ENCODE measurements around the gene PLA2G6.
"Not testable (repeated sequence)": the region's sequence is repeated elsewhere in the genome, so short reads cannot be mapped to it uniquely, and the experiment has no call there.

Gene PLA2G6

DNA sequence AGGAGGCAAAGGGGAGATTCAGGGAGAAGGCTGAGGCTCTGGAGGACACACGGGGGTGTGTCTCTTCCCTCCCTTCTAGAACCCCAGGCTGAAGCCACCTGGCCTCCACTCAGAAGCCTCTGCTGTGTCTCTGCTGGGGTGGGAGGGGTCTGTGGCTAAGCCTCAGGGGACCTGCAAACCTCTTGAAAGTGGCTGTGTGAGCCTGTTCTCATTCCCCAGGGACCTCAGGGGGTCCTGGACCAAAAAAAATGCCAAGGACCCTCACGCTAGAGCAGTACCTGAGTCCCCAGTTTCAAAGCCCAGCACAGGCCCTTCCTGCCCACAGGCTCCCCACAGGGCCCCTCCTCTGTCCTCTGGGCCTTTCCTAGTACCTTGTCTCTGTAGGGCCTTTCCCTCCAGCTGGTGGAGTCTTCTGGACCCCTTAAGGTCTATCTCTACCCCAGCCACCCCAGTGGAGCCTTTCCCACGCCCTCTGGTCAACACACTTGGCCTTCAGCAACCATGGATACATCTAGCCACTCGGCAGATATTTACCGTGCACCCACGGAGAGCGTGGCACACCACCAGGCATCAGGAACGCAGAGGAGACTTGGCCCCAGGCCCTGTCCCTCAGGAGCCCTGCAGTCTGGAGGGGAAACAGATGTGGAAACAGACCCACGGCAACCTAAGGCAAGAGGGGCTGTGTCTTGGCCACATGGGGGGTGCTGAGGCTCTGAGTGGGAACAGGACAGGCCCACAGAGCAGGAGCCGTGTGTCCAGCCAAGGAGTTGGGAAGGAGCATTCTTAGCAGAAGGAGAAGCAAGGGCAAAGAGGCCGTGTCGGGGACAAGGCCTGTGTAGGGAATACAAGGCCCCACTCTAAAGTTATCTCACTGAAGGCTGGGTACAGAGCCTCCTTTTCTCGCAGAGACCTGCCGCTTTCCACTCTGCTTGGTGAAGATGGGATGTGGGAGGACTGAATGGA lies 18.5 kb downstream of the PLA2G6 start:
- no peak for DNase-seq

DNA sequence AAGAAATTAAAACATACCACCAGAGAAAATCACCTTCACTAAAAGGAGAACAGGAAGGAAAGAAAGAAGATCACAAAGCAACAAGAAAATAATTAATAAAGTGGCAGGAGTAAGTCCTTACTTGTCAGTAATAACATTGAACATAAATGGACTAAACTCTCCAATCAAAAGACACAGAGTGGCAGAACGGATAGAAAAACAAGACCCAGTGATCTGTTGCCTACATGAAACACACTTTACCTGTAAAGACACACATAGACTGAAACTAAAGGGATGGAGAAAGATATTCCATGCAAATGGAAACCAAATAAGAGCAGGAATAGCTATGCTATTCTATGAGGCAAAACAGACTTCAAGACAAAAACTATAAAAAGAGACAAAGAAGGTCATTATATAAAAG lies 25.9 kb downstream of the PLA2G6 start:
- DNase-seq, result no peak

DNA sequence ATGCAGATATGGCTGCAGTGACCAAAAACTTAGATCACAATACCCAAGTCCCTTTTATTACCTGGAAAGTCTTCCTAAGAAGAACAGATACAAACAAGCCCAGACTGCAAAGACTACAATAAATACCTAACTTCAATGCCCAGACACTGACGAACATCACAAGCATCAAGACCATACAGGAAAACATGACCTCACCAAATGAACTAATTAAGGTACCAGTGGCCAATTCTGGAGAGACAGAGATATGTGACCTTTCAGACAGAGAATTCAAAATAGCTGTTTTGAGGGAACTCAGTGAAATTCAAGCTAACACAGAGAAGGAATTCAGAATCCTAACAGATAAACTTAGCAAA lies 27.1 kb downstream of the PLA2G6 start:
- DNase-seq, result not testable (repeated sequence)

DNA sequence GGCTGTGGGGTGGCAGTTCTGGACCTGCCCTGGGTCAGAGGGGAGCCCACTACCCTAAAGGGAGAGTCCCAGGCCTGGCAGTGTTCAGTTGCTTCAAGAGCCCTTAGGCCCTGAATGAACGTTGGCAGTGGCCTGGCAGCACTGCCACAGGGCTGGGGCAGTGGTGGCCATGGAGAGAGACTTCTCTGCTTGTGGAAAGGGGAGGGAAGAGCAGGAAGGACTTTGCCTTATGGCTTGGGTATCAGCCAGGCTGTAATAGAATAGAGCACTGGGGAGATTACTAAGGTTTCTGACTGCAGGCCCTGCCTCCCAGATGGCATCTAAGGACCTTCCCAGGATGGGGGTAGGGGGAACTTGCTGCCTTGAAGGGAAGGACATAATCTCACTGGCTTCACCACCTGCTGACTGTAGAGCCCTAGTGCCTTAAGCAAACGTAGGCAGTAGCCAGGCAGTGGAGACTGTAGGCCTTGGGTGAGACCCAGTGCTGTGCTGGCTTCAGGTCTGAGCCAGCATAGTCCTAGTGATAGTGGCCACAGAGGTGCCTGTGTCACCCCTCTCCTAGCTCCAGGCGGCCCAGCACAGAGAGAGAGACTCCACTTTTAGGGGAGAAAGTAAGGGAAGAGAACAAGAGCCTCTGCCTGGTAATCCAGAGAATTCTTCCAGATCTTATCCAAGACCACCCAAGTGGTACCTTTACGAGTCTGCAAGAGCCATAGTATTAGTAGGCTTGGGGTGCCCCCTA lies 27.6 kb downstream of the PLA2G6 start:
- DNase-seq, result no peak

DNA sequence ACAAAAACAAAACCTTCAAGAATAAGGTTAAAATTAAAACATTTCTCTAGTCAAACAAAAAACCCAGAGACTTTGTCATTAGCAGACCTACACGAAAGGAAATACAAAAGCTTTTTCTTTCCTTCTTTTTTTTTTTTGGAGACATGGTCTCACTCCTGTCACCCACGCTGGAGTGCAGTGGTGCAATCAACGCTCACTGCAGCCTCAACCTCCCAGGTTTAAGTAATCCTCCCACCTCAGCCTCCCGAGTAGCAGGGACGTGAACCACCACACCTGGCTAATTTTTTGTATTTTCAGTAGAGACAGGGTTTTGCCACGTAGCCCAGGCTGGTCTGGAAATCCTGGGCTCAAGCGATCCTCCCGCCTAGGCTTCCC lies 30.5 kb downstream of the PLA2G6 start:
- no peak for DNase-seq

DNA sequence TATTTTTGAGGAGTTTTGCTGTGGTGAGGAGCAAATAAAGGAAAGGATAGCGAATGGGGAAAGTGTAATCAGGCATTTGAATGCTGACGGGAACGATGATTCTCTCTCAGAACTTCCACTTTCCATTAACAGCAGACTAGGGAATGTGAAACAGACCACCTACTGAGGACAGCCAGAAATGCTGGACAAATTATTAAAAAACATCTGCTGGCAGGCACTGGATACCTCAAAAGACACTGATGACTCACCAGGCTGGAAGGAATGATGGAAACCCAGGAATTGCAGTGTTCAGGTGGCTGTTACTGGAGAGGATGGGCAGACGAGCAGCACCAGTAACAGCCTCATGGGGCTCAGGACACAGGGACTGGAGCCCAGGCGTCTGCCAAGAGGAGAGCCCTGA lies 33.4 kb downstream of the PLA2G6 start:
- no peak for DNase-seq

DNA sequence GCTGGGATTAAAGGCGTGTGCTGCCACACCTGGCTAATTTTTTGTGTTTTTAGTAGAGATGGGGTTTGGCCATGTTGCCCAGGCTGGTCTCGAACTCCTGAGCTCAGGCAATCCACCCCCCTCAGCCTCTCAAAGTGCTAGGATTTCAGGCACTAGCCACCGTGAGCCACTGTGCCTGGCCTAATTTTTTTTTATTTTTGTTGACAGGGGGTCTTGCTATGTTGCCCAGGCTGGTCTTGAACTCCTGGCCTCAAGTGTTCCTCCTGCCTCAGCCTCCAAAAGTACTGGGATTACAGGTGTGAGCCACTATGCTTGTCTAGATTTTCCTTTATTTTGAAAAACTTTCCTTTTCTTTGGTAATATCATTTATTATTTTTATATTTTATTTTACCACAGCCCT lies 35.5 kb downstream of the PLA2G6 start:
- not testable (repeated sequence) for DNase-seq

DNA sequence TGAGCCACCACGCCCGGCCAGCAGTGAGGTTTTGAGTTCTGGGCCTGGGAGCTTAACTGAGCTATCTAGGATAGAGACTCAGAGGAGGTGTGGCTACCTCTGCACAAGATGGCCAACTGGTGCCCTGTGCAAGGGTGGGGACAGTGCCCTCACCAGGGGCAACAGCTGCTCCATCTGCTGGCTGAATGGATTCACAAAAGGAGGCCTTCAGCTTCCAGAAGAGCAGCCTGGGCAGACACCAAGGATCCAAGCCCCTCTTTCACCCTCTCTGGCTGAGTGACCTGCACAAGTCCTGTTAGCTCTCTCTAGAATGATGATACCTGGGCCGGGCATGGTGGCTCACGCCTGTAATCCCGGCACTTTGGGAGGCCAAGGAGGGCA lies 37.6 kb downstream of the PLA2G6 start:
- no peak for DNase-seq

DNA sequence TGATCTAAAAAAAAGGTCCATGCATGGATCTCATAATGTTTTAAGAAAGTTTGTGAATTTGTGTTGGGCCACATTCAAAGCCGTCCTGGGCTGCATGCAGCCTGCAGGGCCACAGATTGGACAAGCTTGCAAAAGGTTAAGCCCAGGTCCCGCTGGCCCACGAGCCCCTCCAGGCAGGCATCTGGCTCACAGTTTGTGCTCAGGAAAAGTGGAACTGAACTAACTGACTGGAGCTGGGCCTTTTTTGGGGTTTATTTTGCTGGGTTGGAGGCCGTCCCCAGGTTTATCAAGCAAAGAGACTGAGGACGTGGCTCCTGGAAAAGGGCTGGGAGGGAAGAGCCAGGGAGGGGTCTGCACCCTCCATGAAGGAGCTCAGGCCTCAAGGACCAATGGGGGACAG lies 39.0 kb downstream of the PLA2G6 start:
- no peak for DNase-seq

DNA sequence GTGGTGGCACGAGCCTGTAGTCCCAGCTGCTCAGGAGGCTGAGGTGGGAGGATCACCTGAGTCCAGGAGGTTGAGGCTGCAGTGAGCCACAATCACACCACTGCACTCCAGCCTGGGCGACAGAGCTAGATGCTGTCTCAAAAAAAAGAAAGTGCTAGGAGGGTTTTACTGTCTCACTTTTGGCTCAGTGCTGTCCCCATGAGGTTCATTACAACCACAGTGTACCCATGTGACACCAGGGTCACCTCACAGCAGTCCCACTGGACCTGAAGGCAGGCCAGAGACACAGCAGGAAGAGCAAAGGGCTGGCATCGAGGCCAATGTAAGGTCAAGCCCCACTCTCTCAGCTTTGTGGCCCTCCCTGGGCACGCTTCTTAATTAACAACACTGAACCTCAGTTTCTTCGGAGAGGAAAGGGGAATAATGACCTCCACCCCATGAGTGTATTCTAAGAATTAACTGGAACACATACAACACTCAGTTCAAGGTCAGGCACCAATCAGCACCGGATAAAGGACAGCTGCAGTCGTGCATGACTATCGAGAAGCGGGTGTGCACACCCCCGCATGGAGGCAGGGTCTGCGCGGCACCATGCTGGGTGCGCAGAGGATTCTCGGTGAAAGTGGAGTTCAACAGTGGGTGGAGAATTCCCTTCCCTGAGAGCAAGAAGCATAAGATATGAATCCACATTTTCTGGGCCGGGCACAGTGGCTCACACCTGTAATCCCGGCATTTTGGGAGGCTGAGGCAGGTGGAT lies 40.2 kb downstream of the PLA2G6 start:
- no peak for DNase-seq

DNA sequence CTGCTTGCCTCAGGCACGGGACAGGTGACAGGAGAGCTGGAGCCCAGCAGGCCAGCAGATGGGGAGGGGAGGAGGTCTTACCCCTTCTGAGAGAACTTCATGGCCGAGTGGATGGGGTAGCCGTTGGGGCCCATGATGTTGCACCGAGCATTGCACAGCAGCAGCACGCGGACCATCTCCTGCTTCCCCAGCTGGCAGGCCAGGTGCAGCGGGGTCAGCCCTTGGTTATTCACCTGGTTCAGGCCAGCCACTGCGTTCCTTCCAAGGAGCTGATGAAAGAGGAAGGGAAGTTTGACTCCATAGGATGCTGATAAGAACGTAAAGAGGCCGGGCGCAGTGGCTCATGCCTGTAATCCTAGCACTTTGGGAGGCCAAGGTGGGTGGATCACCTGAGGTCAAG lies 41.7 kb downstream of the PLA2G6 start:
- DNase-seq, result no peak

DNA sequence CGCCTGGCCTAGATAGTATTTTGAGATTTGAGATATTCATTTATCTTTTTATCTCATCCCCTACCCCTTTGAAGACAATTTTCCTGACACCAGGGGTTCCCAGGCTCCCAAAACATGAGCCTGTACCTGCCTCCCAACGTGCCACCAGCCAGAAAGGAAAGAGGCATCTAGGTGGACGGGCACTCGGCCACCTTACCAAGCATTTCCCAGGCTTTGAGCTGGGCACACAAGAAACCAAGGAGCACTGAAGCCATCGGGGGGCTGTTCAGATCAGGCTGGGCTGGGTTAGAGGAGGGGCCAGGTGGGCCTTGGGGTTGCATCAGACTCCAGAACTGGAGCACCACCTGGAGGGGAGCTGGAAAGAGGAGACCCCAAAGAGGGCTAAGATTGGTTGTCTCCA lies 42.7 kb downstream of the PLA2G6 start:
- no peak for DNase-seq

DNA sequence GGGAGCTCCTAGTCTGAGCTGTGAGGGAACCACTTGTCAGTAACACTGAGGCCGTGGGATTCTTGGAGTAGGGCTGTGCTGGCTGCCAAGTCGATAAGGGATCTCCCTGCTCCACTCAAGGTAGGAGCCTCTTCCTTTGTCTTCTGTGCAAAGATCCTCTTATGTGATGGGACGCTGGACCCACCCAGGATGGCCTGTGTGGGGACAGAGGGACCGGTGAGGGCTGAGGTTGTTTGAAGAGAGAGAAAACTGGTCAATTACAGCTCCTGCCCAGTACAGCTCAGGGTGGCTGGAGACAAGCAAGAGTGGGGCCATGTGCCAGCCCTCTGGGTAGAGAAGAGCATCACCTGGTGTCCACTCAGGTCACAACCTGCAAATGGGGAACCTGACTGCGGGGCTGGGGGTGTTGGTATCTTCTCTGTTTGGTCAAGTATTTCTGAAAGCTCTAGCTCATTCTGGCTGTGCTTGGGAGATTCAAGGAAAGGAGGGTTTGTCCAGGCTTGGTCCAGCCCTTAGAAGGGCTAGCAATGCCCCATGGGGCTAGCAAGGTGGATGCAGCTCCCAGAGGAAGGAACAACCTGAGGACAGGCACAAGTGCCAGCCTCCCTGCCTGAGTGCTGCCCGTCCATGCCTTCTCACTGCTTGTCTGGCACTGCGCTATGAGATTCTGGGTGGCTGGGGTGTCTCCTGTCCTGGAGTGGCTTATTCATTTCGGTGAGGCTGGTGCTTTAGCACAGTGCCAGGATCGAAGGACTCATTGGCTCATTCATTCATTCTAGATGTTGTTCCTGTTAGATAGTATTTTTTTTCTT lies 43.5 kb downstream of the PLA2G6 start:
- DNase-seq, result no peak

DNA sequence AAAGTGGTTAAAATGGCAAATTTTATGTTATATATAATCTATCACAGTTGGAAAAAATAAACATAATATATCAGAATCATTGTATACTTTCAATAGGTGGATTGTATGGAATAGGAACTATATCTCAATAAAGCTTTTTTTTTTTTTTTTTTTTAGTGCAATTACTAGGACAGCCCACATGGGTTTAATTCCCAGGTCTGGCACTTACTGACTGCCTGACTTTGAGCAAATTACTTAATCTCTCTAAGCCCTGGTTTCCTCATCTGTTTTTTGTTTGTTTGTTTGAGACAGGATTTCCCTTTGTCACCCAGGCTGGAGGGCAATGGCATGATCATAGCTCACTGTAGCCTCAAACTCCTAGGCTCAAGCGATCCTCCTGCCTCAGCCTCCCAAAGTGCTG lies 45.0 kb downstream of the PLA2G6 start:
- no peak for DNase-seq

DNA sequence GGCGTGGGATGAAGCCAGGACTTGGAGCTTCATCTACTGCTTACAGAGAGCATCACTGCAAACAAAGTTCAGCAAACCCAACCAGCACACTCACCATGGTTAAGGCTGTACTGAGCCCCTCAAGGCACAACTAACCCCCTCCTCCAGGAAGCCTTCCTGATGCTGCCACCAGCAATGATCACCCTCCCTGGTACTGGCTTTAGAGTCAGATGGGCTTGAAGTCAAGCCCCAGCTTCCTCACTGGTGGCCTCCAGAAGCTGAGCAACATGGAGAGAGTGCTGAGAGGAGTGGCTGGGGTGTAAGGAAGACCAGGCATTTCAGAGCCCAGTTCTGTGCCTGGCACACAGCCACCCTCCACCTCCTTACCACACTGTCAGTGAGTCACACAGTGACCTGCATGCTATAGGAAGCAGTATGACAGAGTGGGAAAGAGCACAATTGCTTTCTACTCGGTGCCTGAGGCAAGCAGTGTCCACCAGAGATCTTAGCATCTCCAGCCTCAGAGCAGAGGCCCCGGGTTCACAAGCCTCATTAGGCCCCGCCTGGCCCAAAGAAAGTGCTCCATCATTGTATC lies 46.4 kb downstream of the PLA2G6 start:
- DNase-seq, result no peak

DNA sequence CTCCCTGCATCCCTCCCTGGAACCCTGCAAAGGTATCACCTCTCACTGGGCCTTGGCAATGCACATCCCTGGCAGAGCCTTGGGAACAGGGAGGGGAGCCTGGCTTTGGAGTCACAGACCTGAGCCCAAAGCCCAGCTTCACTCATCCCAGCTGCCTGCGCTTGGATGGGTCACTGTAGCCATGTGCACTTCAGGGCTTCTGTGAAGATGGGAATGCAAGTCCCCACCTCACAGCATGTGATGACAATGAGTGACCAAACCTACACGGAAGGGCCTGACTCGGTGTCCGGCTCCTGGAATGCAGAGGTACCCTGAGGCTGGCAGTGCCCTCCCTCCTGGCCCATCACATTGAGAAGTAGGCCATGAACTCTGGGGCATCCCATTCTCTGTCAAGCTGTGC lies 48.3 kb downstream of the PLA2G6 start:
- no peak for DNase-seq

DNA sequence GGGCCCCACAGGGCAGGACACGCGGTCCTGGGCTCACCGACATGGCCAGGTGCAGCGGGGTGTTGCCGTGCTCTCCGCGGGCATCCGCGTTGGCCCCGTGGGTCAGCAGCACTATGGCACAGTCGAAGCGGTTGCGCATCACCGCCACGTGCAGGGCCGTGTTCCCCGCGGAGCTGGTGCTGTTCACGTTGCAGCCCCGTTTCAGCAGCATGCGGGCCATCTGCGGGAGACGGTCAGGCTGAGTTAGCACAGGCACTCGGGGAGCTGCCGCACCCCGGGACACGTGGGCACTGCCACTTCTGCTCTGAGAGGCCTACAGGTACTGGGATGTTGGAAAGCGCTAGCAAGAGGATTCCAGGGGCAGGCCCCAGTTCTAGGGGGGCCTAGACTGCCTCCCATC lies 48.8 kb downstream of the PLA2G6 start:
- DNase-seq, result no peak

DNA sequence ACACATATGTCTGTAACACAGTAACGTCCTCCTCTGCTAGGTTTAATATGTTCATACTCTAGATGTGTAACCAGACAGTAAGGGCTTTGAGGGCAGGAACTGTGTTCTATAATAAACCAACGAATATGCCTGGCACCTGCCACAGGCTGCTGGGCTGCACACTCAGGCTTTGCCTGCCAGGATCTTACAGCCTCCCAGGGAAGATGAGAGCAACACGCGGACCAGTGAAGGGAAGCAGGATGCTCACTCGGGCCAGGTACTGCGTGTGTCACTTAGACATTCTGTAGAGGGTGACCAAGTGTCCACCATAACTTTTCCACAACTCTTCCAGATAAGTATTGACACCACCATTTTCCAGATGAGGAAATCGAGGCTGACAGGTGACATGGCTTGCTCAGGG lies 49.5 kb downstream of the PLA2G6 start:
- no peak for DNase-seq

DNA sequence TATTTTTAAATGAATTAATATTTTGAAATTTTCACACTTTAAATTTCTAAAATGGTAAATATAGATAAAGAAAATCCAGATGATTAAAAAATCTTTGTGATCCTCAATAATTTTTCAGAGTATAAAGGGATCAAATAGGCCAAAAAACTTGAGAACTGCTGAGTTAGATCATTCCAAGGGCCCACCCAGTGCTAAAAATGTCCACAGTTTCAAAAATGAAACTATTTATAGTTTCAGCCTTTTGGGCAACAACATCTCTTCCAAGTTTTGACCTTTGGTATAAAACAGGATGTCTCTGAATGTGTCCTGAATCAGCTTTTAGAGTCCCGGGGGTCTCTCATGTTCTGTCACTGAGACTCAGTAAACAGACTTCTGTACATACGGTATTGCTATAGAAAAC lies 50.2 kb downstream of the PLA2G6 start:
- DNase-seq, result no peak

DNA sequence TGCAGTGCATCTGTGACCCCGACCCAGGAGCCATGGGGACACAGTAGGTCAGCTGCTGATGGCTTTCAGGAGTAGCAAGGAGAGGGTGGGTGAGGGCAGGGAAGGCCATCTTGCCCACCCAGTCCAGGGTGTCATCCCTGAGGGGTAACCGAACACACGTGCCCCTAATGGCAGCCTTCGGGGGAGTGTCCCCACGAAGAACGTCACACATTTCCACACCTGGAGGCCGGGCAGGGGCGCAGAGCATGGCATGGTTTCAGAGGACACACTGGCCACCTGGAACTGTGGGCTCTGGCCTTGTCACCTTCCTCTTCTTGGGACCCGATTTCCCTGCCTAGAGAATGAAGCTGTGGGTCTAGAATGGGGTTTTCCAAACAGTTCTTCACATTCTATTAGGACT lies 51.8 kb downstream of the PLA2G6 start:
- no peak for DNase-seq

DNA sequence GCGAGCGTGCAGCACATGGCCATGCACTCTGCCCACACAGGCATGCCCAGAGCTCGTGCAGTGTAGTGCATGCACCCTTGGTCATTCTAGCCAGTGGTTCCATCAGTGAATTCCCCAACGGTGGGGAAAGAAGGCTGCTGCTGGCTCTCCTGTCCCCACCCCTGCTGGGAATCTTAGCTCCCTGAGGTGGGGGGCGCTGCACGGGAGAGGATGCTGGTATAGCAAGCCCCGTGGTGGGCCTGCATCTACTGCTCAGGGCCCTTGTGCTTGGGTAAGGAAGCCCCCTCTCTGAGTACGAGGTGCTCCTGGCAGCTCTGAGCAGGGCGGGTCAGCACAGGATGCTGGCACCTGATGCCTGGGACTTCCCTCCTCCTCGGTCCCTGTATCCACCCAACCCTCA lies 52.6 kb downstream of the PLA2G6 start:
- no peak for DNase-seq

DNA sequence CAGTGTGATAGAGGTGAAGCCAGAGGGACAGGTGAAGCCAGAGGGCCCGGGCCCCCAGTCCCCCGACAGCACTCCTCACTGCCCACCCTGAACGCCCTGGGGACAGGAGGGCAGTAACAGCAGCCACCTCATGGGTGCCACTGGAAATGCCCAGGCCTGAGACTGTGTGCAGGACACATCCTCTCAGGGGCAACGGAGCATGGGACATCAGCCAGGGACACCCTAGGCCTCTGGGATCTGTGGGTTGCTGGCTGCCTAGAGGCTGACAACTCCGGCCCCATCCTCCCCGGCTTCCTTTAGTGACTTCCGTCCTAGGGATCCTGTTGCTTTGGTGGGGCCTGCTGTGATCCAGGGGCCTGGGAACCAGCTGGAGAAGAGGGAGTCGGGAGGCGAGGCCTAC lies 53.8 kb downstream of the PLA2G6 start:
- DNase-seq, result no peak
